ENCODE data around the gene SENP8. TPM values are rescaled to one million over a fixed set of nuclear protein-coding genes. Genes with fewer than 3 reads are reported as not detected.

SENP8 gene
- total RNA-seq, 1 donor from 2014 or later: 6.1 TPM

DNA sequence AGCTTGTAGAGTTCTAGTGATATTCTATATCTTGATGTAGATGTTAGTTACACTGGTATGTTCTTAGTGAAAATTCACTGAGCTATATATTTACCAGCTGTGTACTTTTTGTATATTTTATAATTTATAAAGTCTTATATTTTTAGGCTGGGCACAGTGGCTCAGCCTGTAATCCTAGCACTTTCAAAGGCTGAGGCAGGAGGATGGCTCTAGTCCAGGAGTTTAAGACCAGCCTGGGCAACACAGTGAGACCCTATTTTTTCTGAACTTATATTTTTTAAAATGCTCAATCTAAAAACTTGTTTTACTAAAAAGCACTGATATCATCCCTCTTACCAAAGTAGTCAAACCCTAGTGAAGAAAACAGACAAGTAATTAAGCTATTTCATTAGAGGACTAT lies 5.4 kb upstream of the SENP8 start:
- no peak for FAIRE-seq

DNA sequence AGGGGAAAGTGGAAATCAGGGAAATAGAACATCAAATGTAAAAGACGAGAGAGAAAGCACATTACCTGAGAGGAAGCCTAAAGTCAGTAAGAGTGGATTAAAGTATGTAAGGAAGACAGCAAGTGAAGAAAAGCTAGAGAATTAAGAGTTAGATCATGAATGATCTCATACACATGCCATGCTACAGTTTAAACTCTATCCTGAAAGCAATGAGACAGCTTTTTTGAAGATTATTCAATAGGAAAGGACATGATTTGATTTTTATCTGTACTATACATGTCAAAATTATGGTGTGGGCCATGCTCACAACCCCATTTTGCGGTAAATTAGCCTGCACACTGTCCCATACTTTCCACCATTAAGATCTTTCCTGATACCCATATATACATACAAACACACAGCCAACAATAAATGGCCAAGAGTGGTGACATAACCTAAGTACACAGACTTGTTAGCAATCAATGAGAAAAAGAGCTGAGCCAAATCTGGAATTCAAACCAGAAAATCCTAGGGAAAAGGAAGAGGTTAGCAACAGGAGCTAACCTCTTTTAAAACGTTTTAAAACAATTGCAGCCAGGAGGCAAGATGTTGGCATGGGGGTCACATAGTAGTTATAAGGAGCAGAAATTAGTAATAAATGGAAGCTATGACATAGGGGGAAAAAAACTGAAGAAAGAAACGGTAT lies 4.7 kb upstream of the SENP8 start:
- FAIRE-seq: no peak
- DNase-seq (ENCODE audit: low spot score in 2 of 2): no peak

More for the DNA sequence above, 5.4 kb upstream of the SENP8 start:
- DNase-seq (ENCODE audit: low spot score in 2 of 2): no peak

DNA sequence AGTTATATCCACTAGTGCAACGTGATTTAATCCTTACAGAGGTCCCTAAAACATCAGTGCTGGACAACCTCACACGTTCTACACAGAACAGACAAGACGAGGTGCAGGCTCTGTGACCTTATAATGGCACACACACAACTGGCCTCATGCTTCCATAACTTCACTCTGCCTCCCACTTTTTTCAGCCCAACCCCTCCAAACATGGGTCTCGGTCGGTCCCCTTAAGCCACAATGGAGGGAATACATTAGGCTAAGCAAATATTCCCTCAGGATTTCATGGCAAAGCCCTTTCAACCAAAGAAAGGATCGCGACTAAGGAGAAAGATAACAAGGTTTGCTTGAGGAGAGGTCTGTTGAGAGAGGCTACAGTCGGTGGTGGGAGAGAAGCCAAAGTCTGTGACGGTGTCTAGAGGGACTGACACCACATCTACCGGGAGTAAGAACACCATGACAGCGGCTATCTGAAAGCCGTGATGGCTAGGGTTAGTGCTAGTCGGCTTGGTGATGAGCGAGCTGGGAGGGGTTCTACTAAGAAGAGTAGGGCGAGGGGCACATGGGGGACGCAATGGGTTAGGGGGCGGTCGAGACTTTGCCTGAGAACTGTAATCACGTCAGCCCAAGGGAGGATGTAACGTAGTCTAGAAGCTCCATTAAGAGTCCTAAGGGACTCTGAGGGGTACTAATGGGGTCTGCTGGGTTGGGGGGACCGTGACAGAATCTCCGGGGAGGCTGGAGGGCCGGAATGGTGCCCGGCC lies 1.3 kb upstream of the SENP8 start:
- DNase-seq (ENCODE audit: low spot score in 2 of 2): peak in 1 of 2 donors; percentile 24
- no peak for FAIRE-seq

DNA sequence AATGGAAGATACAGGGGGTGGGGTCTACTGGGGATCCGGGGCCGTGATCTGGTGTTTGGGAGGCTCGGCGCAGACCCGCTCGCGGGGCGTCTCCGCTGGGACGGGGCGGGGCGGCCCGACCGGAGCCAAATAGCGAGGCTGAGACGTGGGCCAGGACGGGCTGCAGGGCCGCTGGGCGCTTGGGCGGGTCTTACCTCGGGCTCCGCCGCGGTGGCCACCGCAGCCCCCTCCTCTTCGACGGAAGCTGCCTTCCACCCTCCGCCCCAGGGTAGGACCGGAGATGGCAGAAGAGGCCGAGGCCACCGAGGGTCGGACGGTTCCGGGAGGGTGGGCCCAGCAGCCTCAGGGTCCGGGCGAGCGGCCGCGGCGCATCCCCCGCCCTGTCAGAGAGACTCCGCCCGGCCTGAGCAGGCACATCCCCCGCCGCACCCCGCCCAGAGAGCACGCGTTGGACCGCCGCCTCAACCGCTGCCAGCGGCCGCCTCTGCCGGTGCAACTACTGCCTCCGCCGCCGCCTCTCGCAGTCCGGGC lies 652 bp upstream of the SENP8 start:
- DNase-seq (ENCODE audit: low spot score in 2 of 2): peak in 1 of 2 donors; percentile 43
- no peak for FAIRE-seq

DNA sequence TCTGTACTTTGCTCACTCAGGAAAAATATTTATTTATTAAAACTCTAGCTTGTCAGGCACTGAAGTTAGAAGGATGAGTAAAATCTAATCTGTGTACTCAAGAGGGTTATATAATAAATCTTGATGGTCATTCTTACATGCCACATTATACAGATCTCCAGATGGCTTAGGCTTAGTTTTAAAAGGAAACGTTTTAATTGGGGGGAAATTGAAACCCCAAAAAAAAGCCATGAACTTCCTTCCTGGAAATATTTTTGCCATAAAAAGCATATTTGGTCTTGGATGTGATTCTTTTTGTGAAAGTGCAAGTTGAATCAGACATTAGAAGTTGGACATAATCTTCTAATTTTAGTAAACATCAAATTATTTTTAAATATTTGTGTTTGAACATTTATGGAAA lies 6.0 kb downstream of the SENP8 start:
- FAIRE-seq: no peak

DNA sequence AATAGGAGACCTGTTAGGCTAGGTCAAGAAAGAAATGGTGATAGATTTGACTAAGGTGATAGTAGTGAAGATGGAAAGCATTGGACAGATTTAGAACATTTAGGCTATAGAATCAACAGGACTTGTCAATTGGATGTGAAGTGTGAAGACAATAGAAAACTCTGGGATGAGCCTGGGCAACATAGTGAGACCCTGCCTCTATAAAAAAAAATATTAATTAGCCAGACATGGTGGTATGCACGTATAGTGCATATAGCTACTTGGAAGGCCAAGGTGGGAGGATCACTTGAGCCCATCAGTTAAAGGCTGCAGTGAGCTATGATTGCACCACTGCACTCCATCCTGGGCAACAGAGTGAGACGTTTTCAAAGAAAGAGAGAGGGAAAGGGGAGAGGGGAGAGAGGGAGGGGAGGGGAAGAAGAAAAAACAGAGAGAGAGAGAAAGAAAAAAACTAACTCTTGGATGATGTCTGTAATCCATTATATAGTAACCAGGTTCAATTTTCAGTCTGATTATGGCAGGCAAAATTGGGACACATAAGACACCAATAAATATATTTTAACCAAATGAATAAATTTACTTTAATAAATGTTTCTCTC lies 9.6 kb downstream of the SENP8 start:
- DNase-seq (ENCODE audit: low spot score in 2 of 2) (no peak), FAIRE-seq (no peak)

More for the DNA sequence above, 6.0 kb downstream of the SENP8 start:
- DNase-seq (ENCODE audit: low spot score in 2 of 2): no peak

DNA sequence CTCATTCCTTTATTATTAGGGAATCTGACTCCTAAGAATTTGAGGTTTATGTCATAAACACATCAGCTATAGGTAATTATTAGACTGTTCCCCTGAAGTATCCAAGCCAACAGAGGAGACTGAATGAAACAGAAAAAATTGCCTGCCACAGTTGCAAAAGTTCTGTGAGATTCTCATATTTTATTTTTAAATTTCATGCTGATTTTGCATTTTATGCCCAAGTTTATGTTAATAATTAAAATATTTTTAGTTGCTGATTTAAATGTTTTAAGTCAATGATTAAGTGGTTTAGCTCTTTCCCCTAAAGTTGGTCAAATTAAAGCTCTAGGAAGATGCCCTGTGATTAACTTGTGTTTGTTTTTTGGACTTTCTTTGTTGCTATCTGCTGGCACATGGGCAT lies 10.2 kb downstream of the SENP8 start:
- DNase-seq (ENCODE audit: low spot score in 2 of 2) (no peak), FAIRE-seq (no peak)

DNA sequence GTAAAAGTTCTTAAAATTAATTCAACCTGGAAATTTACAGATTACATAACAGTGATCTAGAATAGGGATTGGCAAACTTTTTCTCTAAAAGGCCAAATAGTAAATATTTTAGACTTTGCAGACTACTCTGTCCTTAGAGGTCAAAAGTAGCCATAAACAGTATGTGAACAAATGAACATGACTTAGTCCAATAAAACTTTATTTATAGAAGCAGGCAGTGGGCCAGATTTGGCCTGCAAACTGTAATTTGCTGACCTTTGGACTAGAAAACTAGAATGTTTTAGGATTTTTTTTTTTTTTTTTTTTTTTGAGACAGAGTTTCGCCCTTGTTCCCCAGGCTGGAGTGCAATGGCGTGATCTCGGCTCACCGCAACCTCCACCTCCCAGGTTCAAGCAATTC lies 12.1 kb downstream of the SENP8 start:
- DNase-seq (ENCODE audit: low spot score in 2 of 2): no peak
- FAIRE-seq: no peak

DNA sequence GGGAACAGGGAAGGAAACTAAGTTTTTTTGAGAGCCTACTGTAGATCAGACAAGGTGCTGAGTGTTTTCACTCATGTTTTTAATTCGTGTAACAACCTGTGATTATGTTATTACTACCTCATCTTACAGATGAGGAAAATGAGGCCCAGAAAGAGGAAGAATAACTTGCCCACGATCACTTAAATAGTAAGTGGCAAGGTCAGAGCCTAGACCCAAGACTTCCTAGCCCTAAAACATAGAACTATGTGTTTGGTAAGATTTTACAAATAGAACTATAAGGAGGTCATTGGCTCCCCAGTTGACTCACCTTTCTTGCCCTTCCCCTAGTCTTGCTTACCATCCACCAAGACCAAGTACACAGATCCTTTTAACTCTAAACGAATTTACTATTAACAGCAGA lies 13.7 kb downstream of the SENP8 start:
- DNase-seq (ENCODE audit: low spot score in 2 of 2) (no peak), FAIRE-seq (no peak)

DNA sequence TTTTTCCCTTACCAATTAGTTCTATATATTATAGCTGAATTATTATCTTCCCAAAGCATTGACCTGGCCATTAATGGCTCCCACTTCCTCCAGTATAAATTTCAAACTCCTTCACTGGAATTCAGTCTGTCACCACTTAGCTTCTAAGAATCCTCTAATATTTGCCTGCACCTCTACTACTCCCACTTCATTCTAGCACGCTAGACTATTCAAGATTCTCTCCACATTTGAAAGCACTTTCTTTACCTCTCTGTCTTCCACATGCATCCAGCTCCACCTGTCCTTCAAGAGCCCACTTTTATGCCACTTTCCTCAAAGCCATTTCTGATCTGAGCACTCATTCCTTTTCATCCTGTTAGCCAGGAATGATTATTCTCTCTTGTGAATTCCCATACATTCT lies 15.0 kb downstream of the SENP8 start:
- FAIRE-seq (no peak), DNase-seq (ENCODE audit: low spot score in 2 of 2) (no peak)

DNA sequence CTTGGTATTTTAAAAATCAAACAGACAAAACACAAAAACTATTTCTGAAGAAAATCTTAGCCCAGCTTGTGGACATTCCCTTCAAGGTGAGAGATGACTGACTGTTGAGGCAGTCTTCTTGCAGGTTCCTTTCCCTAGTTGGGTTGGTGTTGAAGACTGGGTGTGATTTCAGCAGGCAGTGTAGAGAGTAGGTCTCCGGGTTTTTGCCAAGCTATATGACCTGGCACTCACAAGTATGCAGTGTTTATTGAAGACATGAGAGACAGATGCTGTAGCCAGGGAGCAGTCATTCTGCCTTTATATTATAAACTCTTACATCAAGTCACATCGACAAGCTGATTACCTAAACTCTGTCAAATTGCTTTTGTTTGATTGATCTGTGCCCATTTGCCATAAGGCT lies 17.5 kb downstream of the SENP8 start:
- FAIRE-seq: no peak
- DNase-seq (ENCODE audit: low spot score in 2 of 2): no peak

DNA sequence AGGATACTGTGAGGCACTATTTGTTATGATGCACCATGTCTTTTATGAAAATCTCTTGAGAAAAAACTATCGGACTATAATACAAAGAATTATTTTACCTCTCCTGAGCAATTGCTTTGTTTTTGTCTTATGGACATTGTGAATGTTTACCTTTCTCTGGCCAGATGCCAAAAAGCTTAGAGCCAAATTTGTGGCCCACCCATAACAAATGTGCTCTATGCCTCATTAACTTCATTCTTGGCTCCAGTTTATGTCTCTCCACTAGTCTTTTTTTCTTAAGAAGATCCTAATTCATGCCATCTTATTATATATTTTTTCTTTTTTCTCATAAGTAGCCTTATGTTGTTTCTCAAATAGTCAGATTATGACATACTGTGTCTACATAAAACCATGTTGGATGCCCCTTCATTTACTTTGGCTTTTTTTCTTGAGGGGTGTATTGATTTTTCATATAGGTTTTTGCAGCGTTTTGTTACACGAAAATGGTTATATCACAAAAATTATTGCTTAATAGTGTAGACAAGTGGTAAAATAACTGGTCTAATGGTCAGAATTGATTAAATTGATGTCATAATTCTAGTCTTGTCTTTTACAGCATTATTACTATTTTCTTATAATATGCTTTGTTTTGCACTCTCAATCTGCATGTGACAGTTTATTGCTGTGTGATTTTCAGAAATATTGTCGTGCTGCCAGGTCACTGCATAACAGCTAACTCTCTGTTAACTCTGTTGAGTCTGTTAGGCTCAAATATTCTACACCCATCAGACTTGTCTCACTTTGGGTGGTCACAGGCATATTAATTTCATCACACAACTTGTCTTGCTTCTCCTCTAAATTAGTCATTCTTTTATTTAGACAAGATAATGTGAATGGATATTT lies 18.2 kb downstream of the SENP8 start:
- no peak for FAIRE-seq
- DNase-seq (ENCODE audit: low spot score in 2 of 2): no peak

DNA sequence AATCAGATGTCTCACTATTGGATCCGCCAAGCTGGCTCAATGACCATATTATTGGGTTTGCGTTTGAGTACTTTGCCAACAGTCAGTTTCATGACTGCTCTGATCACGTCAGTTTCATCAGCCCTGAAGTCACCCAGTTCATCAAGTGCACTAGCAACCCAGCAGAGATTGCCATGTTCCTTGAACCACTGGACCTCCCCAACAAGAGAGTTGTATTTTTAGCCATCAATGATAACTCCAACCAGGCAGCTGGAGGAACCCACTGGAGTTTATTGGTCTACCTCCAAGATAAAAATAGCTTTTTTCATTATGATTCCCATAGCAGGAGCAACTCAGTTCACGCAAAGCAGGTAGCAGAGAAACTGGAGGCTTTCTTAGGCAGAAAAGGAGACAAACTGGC lies 21.5 kb downstream of the SENP8 start:
- DNase-seq (ENCODE audit: low spot score in 2 of 2): no peak
- no peak for FAIRE-seq

DNA sequence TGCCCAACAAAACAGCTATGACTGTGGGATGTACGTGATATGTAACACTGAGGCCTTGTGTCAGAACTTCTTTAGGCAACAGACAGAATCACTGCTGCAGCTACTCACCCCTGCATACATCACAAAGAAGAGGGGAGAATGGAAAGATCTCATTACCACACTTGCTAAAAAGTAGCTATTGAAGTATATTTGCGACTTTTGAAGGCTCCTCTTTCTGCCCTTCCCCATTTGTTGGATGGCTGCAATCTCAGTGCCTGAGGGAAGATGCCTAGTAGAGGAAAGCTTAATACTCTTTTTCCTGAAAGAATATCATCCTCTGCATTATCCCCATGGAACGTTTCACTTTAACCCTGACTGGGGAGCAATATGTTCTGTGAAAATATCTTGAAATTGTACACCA lies 21.9 kb downstream of the SENP8 start:
- FAIRE-seq (no peak), DNase-seq (ENCODE audit: low spot score in 2 of 2) (no peak)

DNA sequence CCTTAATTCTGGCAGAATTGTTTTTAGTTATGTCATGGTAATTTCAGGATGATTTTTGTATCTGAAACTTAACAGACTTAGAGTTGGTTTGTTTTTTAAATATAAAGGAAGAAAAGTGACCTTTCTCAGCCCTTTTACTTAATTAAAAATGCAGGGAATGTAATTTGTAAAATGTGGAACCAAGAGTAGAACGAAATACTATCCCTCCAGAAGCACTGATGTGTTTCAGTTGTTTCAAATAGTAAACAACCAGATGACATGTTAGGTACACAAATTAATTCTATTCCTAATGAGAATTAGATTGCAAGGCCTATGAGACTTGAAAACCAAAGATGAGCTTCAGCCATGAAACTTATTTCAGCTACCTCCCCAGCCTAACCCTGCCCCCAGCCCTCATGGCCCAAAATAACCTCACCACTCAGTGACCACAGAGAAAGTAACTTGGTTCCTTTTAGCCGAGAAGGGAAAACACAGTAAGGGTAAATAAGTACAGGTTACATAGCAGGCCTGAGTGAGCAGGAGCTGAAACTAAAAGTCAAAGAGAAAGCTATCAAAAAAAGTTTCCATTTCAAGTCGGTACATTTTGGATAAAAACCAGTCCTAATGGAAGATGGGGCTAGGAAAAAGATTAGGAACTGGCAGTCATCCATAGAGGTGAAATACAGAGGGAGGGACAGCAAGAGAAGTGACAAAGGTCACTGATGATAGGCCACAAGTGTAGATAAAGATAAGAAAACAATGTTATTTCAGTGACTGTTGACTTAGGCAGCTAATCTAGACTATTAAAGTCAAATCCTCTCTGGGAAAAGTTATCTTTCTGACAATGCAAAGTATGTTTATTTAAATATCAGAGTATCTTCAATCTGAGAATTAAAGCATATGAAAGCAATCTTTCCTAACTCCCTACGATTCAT lies 23.2 kb downstream of the SENP8 start:
- FAIRE-seq (no peak), DNase-seq (ENCODE audit: low spot score in 2 of 2) (no peak)

DNA sequence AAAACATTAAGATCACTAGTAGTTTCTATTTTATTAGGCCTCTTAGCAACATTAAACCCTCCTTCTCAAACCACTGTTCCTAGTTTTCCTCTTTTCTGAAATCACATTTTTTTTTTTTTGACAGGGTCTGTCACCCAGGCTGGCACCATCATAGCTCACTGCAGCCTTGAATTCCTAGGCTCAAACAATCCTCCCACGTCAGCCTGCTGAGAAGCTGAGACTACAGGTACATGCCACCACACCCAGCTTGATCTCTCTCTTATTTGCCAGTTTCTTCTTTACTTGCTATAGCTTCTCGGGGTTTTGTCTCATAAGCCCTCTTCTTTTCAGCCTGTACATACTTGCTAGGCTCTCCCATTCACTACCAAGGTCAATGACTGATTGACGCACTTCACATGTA lies 28.0 kb downstream of the SENP8 start:
- no peak for DNase-seq (ENCODE audit: low spot score in 2 of 2)
- no peak for FAIRE-seq

DNA sequence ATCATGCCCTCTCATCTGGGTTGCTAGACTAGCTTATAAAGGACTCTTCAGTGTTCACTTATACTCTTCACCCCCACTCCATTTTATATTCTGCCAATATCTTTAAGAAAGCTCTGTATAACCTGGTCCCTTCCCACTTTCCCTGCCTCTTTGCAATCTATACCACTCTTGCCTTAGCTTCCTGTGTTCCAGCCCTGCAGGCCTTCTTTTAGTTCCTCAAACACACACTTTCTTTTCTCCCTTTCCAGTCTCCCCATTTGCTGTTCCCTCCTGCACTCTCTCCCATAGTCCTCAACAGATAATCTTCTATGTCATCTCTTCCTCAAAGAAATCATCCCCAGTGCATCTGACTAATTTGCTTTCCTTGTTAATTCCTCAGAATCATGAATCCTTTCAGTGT lies 28.7 kb downstream of the SENP8 start:
- DNase-seq (ENCODE audit: low spot score in 2 of 2) (no peak), FAIRE-seq (no peak)

DNA sequence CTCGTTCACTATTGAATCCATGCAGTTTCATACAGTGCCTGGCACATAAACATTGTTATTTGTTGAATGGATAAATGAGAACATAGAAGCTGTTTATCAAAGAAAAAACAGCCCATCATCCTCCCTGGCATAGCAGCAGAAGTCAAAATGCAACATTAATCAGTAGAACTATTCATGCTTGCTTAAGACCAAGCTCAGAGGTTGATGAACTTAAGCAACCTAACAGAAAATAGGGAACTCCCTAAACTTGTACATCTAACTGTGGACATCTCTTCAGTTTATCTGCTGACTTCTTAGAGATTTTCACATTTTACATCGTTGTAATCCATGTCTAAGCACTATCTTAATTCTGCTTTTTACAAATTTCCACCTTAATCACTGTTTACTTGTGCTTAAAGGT lies 29.2 kb downstream of the SENP8 start:
- DNase-seq (ENCODE audit: low spot score in 2 of 2) (no peak), FAIRE-seq (no peak)

DNA sequence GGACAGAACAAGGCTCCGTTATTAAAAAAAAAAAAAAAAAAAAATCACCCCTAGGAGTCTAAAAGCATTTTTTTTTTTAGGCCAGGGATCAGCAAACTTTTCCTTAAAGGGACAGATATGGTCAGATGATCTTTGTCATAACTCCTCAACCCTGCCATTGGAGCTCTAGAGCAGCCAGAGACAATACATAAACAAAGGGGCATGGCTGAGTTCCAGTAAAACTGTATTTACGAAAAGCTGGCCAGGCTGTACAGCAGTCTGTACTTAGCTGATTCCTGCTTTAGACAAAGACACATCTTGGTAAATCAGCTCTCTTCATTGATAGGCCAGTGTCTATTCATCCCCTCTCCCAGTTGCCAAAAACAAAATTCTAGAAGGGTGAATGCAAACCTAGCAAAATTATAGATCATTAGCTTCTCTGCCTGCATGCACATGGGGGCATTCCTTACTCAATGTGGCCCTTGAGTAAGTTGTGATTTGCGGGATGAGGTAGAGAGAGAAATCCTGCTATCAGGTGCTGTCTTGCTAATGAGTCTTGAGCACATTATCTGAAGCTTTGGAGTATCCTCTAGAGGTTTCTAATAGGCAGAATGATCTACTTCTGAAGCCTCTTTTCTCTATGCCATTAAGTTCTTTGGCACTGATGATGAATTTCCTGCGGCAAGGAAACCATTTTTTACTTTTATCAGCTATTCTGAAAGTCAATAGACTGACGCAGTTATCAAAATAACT lies 35.2 kb downstream of the SENP8 start:
- no peak for FAIRE-seq
- DNase-seq (ENCODE audit: low spot score in 2 of 2): no peak

All from frontal cortex (tissue), 4 donors.